Measurements from ENCODE around the gene PIMREG.

- TF ChIP-seq EZH2 (IDR thresholded peaks at IDR 0.05; ENCODE audit: low read length) (no peak), CTCF (optimal IDR thresholded peaks at IDR 0.05 in 1 of 3, IDR thresholded peaks at IDR 0.05 in 1 of 3, conservative IDR thresholded peaks at IDR 0.05 in 1 of 3; ENCODE audit: extremely low read depth in 1 of 3, insufficient read depth in 2 of 3, low read length in 3 of 3) (no peak)
Observed at GRCh38 chr17:6478486-6478885, 34.2 kb downstream of the PIMREG start.
